ENCODE measurements around the gene FMN1.

DNA sequence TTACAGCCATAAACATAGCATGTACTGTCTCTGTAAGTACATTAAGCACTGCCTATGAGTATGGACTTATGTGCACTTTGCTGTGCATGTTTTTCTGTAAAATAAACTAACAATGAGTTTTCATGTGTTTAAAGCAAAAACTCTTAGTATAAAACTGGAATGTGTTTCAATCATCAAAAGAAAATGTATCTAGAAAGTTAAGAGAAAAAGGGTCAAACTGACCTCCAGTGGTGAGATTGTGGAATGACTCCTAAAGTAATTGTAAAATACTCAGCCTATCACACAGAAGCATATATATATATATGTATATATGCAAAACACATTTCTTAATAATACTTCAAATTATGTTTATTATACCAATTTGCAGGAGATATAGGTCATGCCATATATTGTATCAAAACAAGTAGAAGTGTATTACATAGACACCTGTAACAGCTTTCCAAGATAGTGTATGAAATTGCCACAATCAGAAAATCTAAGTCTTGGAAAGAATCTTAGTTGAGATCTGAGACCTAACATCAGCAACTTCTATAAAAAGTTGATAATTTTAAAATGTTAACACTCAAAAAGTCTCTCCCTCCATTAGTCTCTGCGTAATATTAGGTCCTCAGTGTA, 199.6 kb downstream of the FMN1 start:
- TF ChIP-seq, protein P1, sequence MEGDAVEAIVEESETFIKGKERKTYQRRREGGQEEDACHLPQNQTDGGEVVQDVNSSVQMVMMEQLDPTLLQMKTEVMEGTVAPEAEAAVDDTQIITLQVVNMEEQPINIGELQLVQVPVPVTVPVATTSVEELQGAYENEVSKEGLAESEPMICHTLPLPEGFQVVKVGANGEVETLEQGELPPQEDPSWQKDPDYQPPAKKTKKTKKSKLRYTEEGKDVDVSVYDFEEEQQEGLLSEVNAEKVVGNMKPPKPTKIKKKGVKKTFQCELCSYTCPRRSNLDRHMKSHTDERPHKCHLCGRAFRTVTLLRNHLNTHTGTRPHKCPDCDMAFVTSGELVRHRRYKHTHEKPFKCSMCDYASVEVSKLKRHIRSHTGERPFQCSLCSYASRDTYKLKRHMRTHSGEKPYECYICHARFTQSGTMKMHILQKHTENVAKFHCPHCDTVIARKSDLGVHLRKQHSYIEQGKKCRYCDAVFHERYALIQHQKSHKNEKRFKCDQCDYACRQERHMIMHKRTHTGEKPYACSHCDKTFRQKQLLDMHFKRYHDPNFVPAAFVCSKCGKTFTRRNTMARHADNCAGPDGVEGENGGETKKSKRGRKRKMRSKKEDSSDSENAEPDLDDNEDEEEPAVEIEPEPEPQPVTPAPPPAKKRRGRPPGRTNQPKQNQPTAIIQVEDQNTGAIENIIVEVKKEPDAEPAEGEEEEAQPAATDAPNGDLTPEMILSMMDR (IDR thresholded peaks at IDR 0.05): peak; percentile 34 to 62 (median 48)
- no peak for TF ChIP-seq POLR2A (IDR thresholded peaks at IDR 0.05)
